GM18868 (cell line): Measurements from ENCODE around the gene PAX6.
"Not testable (repeated sequence)": the region's sequence is repeated elsewhere in the genome, so short reads cannot be mapped to it uniquely, and the experiment has no call there.

ENCODE experiments used
- ATAC-seq: cut with Tn5 transposase; IDR thresholded peaks from one replicate; pipeline ENCODE4 v1.9.1; 2021; ENCODE audit warnings: mild to moderate bottlenecking, moderate library complexity; ENCODE audit not compliant: unreplicated experiment

PAX6 gene

DNA sequence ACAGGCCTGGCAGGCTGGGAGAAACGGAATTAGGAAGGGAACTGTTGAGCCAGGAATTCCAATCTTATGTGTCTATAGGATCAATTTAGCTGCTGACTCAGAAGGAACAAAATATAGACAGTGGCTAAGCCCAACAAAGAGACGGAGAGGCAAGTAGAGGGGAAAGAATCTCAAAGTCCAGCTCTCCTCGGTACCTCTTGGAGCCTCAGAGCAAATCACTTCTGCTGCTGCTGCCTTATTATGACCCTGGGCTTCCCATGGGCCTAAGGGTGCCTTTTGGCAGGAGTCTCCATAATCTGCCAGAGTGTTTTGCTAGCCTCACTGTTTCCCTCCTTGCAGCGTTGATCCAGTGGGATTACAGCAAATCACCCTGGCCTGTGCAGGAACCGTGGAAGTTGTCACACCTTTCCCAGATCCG lies 31.7 kb downstream of the PAX6 start:
- ATAC-seq, result no peak

- ATAC-seq, result no peak
Measured at GRCh38 chr11:31772412-31772811, 38.7 kb downstream of the PAX6 start.

DNA sequence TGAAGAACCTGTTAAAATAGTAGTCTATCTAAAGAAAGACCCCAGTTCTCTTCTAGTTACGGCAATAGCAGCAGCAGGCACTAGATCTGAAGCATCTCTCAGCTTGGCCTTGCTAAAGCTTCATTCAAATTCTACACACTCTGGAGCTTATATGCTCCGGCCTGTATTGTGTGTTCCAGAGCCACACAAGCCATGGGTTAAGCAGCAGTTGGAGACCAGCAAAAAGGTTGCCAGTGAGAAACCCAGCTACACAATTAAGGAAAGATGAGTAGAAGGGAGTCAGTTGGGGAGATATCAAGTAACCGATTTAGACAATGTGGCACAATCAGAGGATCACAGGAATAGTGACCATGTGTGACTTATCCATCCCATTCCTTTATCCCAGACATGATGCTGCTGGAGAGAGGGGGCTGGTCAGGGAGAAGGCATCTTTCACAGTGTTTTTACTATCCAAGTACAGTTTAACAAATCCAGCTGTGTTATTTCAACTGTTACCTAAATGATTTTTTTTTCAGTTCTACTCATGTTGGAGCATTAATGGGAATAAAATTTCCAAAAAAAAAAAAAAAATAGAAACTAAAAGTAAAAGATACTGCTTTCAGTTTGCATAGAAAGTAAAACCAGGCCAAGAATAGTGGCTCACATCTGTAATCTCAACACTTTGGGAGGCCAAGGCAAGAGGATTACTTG lies 41.0 kb downstream of the PAX6 start:
- ATAC-seq, result no peak

DNA sequence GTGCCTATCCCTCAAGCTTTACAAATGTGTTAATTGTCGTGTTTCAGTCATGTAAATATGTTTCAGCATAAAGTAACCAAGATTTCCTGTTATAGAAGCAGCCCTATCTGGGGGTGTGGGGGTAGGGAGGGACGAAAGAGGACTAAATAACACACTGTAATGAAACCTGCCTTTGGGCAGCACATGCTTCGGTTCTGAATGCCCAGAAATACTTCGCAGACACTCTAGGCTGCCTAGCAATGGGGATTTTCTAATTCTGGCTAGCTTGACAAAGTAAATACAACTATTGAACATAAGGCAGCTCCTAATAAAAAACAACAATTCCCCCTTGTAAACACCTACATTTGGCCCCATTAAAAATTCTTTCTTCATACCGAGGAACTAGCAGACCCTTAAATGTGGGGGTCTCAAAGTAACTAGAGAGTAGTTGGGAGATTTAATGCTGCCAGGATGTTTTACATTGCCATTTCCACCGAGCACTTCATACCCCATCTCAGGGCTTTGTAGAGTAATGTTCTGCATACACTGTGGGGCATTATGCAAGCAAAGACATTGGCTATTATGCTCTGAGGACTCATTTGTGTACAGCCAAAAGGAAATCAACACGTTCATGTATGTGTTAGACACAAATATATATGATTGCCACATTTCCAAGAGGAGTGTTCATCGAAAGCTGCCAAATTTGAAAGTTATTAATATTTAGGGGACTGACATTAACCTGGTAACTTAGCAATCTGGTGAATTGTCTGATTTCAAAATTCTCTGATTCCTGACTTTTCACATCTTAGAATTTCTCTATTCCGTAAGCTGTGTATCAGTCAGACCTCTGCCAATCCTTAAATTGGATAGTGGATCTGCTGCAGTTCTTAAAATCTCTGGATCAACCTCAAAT lies 42.1 kb downstream of the PAX6 start:
- ATAC-seq, result no peak

GRCh38 chr11:31767685-31768084 lies 43.4 kb downstream of the PAX6 start:
- ATAC-seq, result no peak

DNA sequence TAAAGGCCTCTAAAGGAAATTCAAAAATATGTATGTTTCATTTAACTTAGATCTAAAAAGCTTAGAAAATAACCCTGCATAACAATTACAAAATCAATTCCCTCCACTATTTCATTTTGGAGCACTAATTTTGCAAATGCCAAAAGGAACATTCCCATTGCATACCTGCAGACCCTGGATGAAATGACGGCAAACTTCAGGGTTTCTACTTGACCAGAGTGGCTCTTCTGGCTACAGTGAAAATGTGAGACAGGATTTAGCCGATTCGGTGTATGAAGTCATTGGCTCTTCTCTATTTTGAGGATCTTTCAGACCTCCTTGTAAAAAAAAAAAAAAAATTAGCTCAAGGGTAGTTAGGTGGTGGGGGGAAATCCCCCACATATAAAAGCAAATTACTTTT lies 44.1 kb downstream of the PAX6 start:
- no peak for ATAC-seq

DNA sequence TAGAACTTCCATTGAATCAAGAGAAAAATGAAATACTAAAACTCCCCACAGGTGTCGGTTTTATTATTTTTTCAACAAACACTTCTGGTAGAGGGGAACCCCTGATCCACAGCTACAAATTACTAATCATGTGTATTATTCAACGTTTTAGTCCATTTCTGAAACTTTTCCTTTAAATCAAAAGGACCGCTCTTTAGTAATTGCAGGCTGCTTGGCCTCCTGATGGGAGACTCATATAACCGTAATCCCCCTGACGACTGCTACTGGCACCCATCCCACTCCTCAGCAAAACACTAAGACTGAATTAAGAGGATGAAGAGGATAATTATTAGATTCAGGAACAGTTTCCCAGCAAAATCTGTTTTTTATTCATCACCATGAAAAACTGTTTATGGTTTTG lies 46.4 kb downstream of the PAX6 start:
- no peak for ATAC-seq

DNA sequence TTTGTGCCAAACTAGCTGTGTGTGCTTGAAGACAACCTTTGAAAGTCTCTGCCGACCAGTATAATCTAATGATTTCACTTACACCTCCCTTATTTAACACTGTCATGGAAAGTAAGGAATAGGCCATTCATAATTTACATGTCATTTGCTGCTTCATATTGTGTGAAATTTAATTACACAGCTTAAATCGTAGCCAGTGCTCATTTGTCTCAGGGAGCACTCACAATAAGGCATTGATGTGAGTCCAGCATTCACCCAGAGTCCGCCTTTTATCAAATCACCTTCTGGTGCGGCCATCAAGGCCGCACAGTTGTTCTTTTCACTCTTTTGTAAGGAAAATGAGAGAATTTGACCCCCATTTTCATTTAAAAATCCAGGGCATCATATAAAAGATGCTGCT lies 46.9 kb downstream of the PAX6 start:
- no peak for ATAC-seq

- no peak for ATAC-seq
Measured at GRCh38 chr11:31763296-31763695, 47.8 kb downstream of the PAX6 start.

DNA sequence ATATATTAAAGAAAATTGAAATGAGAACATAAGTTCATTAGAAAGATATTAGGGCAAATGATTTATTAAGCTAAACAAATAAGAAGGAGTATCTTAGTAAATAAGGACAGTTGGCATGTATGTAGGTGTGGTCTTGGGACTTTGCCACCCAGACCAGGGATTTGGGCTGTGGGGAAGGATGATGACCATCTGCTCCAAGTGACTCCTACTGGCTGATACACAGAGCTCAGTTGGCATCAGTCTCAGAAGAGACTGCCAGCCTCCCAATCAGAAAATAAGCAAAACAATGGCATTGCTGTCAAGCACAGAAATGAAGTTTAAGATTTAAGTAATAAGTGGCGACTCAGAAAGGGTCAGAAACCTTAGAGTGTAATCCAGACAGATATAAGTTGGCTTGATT lies 49.5 kb downstream of the PAX6 start:
- ATAC-seq, result no peak

GRCh38 chr11:31757260-31757835 lies 53.8 kb downstream of the PAX6 start:
- ATAC-seq, result no peak

- ATAC-seq, result no peak
Measured at GRCh38 chr11:31747581-31747980, 63.5 kb downstream of the PAX6 start.

GRCh38 chr11:31740731-31741368 lies 70.3 kb downstream of the PAX6 start:
- ATAC-seq, result not testable (repeated sequence)

- ATAC-seq, result no peak
Measured at GRCh38 chr11:31740131-31740530, 71.0 kb downstream of the PAX6 start.
